Left ventricle myocardium inferior (tissue), 1 donor: ENCODE results near the gene PPP1R13B. TPM values are rescaled to one million over a fixed set of nuclear protein-coding genes. Genes with fewer than 3 reads are reported as not detected.
"Not testable (repeated sequence)": the region's sequence is repeated elsewhere in the genome, so short reads cannot be mapped to it uniquely, and the experiment has no call there.

Experiments
- DNase-seq: peaks from one replicate; pipeline ENCODE4 v3.0.0-alpha.2; 2020
- H3K27ac ChIP-seq: fragments of 200-600 bp; replicated peaks from 2 replicates; pipeline ENCODE4 v1.8.0; 2021
- H3K27me3 ChIP-seq: fragments of 200-600 bp; 2 replicates; pipeline ENCODE4 v1.8.0; 2021; ENCODE audit warnings: low read depth
- H3K36me3 ChIP-seq: fragments of 200-600 bp; 2 replicates; pipeline ENCODE4 v1.8.0; 2021
- H3K4me1 ChIP-seq: fragments of 200-600 bp; 2 replicates; pipeline ENCODE4 v1.8.0; 2021
- H3K4me3 ChIP-seq: fragments of 200-600 bp; 2 replicates; pipeline ENCODE4 v1.8.0; 2021; ENCODE audit warnings: mild to moderate bottlenecking, moderate library complexity
- H3K9me3 ChIP-seq: fragments of 200-600 bp; replicated peaks from 2 replicates; pipeline ENCODE4 v1.8.0; 2021
- intact Hi-C: fragments of 100-400 bp; cut with micrococcal nuclease; formaldehyde crosslinking; loops from one replicate; pipeline ENCODE4 v1.11.0; 2022
- total RNA-seq: library from RNA; stranded (reverse); fragmentation: NEBNext Ultra II Directional; extraction: Animal tissue kit (Norgen Biotek cat#: 25700); gene quantifications from one replicate; pipeline ENCODE4 v1.2.1, GENCODE V29; 2021
- TF ChIP-seq, protein P1 (sequence below): fragments of 200-600 bp; IDR thresholded peaks from 2 replicates; pipeline ENCODE4 v1.8.0; 2021; ENCODE audit warnings: antibody characterized with exemption, mild to moderate bottlenecking, borderline replicate concordance
- donor health status: DM: no; HTN: yes; CAD: no; lungs with severe emphysema.

PPP1R13B gene
- total RNA-seq, 1 donor from 2014 or later = 104 TPM

DNA sequence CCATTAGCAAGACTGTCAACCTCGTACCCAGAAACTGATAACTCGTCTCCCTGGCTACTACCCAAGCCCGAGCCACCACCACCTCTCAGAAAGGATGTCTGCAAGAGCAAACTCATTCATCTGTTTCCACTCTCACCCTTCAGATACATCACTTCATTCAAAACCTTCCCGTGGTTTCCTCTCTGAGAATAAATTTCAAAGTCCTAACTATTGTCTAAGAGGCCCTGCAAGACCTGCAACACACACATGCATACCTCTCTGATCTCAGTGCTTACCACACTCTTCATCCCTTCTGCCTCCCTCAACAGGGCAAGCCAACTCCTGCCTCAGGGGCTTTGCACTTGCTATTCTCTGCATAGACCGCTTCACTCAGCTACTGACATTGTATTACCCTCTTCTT is 40.6 kb downstream of the PPP1R13B start:
- intact Hi-C loops = loop anchor here (5.0 kb wide), 1 partner anchor 105 kb away; no protein-coding TSS in a partner anchor
- Histone ChIP-seq H3K27ac (peak overlapping the region; percentile 45), H3K27me3 (no peaks in the 10 kb centered on the region), H3K9me3 (no peaks in the 10 kb centered on the region), H3K4me3 (no peak overlapping the region), H3K36me3 (no peaks in the 10 kb centered on the region), H3K4me1 (peaks cover 85% of the 10 kb centered on the region)
- DNase-seq = no peak
- TF ChIP-seq, protein P1, sequence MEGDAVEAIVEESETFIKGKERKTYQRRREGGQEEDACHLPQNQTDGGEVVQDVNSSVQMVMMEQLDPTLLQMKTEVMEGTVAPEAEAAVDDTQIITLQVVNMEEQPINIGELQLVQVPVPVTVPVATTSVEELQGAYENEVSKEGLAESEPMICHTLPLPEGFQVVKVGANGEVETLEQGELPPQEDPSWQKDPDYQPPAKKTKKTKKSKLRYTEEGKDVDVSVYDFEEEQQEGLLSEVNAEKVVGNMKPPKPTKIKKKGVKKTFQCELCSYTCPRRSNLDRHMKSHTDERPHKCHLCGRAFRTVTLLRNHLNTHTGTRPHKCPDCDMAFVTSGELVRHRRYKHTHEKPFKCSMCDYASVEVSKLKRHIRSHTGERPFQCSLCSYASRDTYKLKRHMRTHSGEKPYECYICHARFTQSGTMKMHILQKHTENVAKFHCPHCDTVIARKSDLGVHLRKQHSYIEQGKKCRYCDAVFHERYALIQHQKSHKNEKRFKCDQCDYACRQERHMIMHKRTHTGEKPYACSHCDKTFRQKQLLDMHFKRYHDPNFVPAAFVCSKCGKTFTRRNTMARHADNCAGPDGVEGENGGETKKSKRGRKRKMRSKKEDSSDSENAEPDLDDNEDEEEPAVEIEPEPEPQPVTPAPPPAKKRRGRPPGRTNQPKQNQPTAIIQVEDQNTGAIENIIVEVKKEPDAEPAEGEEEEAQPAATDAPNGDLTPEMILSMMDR = no peak

DNA sequence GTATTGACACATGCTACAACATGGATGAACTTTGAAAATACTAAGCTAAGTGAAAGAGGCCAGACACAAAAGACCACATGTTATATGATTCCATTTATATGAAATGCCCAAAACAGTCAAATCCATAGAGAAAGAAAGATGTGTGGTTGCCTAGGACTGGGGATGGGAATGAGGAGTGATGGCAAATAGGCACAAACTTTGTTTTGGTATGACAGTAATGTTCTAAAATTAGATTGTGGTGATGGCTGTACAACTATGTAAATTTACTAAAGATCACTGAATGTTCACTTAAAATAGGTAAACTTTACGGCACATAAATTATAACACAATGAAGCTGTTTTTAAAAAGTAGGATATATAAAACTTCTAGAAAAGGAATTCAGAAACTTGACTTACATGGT is 41.7 kb downstream of the PPP1R13B start:
- Histone ChIP-seq H3K4me1 (peaks cover 87% of the 10 kb centered on the region), H3K9me3 (no peaks in the 10 kb centered on the region), H3K27ac (peak overlapping the region; percentile 45), H3K36me3 (no peaks in the 10 kb centered on the region), H3K4me3 (no peak overlapping the region), H3K27me3 (no peaks in the 10 kb centered on the region)
- intact Hi-C loops = loop anchor here (5.0 kb wide), 1 partner anchor 107 kb away; no protein-coding TSS in a partner anchor
- no peak for DNase-seq
- TF ChIP-seq, protein P1 = no peak

DNA sequence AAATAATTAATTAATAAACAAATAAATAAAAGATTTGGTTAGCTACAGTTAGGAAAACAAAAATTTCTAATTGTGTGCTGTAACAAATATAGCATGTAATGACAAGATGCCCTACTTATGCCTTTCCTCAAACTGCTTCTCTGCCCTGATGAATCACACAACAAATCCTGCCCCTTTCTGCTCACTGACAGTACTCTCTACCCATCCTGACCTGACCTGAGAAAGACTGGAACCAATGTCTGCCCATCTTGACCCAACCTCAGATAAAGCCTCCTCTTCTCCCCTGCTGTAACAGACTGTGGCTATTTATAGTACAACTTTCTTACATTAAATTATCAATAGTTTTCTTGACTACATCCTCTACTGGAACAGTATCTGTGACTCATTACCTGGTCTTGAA is 43.7 kb downstream of the PPP1R13B start:
- H3K4me1 ChIP-seq = peaks cover 83% of the 10 kb centered on the region
- no peaks in the 10 kb centered on the region for H3K36me3 ChIP-seq
- H3K27ac ChIP-seq = peak overlapping the region; percentile 8
- TF ChIP-seq, protein P1 = no peak
- no peak overlapping the region for H3K4me3 ChIP-seq
- intact Hi-C loops = no loop called here
- H3K27me3 ChIP-seq = no peaks in the 10 kb centered on the region
- DNase-seq = no peak
- H3K9me3 ChIP-seq = no peaks in the 10 kb centered on the region

DNA sequence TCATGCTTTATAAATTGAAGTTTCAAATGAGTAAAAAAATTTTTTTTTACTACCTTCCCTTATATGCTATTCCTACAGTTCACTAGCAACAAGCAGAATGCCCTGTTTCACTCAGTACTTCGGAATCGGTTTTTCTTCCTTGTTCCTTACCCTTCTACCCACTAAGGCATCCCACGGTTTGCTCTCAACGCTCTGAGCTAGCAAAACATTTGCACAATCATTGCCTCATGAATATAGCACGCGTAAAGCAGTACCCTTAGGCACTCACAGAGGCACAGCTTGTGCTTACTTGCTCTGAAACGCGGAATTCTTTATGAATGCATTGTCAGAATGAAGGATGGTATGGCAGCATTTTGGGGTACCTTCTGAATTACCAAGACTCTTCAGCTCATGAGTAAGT is 45.0 kb downstream of the PPP1R13B start:
- intact Hi-C loops = no loop called here
- Histone ChIP-seq H3K9me3 (no peaks in the 10 kb centered on the region), H3K27ac (peak overlapping the region; percentile 1), H3K27me3 (no peaks in the 10 kb centered on the region), H3K4me3 (no peak overlapping the region), H3K36me3 (no peaks in the 10 kb centered on the region), H3K4me1 (peaks cover 73% of the 10 kb centered on the region)
- TF ChIP-seq, protein P1 = no peak
- no peak for DNase-seq

DNA sequence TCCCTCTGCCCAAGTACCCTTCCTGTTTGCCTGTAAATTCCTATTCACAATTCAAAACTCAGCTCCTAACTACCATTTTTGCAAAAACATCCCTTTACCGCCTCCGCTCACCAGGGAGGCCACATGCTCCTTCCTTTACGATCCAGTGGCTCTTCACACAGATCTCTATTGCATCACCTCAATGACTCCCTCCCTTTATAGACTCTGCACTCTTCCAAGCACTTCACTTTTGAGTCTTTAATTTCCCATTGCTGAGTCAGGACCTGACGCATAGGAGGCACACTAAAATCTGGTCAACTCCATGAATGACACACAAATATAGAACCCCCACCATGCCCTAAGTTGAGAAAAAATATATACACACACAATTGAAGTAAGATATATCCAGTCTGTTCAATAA is 45.9 kb downstream of the PPP1R13B start:
- TF ChIP-seq, protein P1 = no peak
- no peaks in the 10 kb centered on the region for H3K27me3 ChIP-seq
- intact Hi-C loops = no loop called here
- no peak for DNase-seq
- H3K9me3 ChIP-seq = no peaks in the 10 kb centered on the region
- peaks cover 8% of the 10 kb centered on the region for H3K36me3 ChIP-seq
- H3K4me3 ChIP-seq = no peak overlapping the region
- H3K4me1 ChIP-seq = peaks cover 71% of the 10 kb centered on the region
- no peak overlapping the region for H3K27ac ChIP-seq

DNA sequence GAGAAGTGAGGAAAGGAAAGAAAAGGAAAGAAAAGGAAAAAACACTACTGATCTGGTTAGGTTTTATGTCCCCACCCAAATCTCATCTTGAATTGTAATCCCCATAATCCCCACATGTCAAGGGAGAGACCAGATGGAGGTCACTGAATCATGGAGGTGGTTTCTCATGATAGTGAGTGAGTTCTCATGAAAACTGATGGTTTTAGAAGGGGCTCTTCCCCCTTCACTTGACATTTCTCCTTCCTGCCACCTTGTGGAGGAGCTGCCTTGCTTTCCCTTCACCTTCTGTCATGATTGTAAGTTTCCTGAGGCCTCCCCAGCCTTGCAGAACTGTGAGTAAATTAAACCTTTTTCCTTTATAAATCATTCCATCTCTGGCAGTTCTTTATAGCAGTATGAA is 54.2 kb downstream of the PPP1R13B start:
- H3K9me3 ChIP-seq, H3K27me3 ChIP-seq, H3K27ac ChIP-seq, H3K4me3 ChIP-seq, H3K4me1 ChIP-seq, intact Hi-C loops, DNase-seq: not testable (repeated sequence)
- peaks cover 59% of the 10 kb centered on the region for H3K36me3 ChIP-seq
